M059J (cell line): Measurements from ENCODE around the gene TP63. TPM values are rescaled to one million over a fixed set of nuclear protein-coding genes. Genes with fewer than 3 reads are reported as not detected.
"Not testable (repeated sequence)": the region's sequence is repeated elsewhere in the genome, so short reads cannot be mapped to it uniquely, and the experiment has no call there.

Experiments used
- DNase-seq: peaks from one replicate; pipeline ENCODE4 v3.0.0-alpha.2; 2012; ENCODE audit warnings: low read depth
- total RNA-seq: library from RNA; depleted of rRNA; stranded (reverse); fragments of >200 nt; shearing (Covaris generic); gene quantifications from 2 replicates; pipeline ENCODE4 v1.2.3, GENCODE V29; 2014; rRNA removed

Gene TP63
- 0.07 TPM in 1 of 2 replicates, not detected in the other for total RNA-seq

DNA sequence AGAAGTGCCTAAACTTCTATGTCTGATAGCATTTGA lies at the start of gene TP63:
Gene TP63 (plus strand): TSS at position 17 of the 36 bp plus-strand sequence. CDS start 127 bp downstream, outside the sequence.
- no peak for DNase-seq

DNA sequence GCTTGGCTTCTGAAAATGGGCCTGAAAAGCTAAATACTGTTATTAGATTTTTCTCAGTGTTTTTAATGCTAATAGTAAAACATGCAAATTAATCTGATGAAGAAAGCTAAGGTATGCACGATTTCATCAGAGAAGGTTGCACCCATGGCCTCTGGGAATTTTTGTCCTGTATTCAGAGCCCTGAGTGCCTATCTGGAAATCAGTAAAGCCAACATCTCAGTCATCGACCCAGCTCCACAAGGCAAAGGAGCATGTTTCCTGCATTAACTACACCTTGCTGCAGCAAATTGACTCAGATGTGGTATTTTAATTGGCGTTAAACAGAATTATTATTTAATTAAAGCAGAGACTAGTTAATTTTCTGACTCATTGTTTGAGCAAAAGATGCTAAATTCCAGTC lies 49.0 kb upstream of the TP63 start:
- DNase-seq, result no peak

DNA sequence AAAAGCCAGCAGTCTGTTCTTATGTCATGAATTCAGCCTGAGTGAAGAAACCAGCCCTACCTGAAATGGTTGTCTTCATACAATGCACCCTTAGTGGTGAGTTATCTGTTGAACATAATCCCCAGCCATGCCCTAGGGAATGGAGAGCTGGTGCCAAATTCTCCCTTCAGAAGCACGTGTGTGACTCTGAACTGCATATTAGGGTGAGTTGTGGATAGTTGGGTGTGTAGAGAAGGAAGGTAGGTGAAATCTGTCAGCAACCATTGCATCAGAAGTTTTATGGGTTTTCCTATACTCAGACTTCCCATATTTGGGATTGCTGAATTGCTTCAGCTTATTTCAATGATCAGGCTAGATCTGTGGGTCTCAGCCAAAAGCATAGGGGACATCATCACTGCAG lies 46.5 kb upstream of the TP63 start:
- DNase-seq, result no peak

DNA sequence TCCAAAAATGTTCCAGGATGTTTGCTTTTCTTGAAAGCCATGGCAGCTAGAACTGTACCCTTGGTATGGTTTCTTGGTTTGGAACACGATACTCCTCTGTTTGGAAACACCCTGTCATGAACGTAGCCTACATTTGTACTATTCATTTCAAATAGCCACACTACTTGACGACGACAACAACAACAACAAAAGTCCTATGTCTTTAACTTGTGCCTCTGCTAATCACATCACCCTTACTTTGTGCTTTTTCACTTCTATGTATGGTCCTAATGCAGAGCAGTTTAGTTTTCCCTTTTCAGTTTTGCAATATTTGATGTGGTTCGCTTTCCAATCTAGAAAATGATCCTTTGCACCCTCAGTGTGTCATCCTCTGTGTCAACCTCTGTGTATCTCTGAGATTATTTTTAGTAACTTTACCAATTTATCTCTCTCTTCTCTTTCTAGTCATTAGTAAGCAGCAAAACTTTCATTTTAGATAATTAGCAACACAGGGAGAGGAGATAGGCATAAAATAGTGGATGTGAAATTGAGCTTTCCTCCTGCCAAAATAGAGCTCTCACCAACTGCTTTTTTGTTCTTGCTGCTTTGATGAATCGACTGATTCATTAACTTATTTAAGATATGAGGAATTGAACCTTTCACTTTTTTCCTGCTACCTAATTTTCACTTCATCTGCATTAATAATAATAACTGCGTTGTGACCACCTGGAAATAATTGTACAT lies 44.1 kb upstream of the TP63 start:
- no peak for DNase-seq

DNA sequence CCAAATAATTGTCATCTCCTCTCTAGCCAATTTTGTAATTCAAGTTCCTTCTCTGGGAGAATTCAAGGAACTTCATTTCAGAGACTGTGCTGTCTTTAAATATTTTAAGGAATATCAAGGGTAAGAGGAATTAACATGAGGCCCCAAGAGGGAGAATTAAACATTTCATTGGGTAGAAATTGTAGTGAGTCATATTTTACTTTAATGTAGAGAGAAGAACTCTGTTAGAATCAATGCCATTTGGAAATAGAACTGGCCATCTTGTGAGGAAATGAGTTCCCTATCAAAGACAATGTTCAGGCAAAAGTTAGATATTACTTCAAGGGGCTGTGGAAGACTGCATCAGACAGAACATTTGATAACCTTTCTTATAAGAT lies 43.5 kb upstream of the TP63 start:
- DNase-seq, result no peak

DNA sequence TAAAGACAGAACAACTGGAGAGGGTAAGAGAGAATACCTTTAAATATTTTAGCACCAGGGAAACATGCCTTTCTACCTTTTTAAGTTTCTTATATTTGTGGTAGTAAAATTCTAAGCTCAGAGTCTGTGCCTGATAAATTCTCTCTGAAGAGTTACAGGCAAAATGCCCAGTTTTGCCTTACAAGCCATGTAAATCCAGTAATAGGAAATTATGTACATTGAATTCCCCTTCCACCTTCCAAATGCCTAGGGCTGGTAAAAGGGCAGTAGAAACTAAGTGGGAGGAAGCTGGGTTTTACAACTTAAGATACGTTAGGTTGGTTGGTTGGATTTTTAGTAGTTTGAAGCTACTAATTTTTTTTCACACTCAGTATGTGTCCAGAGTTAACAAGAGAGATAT lies 43.1 kb upstream of the TP63 start:
- DNase-seq, result peak; percentile 25

DNA sequence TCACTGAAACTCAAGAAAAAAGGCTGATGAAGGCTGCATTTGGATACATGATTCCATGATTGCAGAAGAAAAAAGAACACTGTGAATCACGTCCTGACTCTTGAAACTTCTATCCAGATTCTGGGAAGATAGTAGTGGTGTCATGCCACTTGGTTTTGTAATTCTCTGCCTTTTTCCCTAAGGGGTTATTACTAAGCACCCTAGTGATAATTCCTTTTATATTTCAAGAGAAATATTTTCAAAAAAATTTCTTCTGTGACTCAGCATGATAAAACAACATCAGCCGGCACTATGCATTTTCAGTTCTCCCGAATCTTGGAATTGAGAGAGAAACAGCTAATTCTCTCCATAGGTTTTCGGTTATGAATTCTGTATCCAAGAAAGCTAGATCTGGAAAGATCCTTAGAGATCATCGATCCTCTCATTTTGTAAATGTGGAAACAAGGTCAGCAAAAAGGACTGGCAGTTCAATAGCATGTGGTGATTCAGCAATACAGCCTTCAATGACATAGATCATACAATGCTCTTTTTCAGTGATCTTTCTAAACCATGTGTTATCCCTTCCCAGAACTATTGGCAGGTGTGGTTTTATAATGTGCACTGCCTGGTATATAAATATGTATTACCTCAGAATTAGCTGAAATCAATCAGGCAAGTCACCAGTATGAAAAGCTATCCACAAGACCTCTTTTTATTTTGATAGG lies 42.6 kb upstream of the TP63 start:
- peak; percentile 67 for DNase-seq

DNA sequence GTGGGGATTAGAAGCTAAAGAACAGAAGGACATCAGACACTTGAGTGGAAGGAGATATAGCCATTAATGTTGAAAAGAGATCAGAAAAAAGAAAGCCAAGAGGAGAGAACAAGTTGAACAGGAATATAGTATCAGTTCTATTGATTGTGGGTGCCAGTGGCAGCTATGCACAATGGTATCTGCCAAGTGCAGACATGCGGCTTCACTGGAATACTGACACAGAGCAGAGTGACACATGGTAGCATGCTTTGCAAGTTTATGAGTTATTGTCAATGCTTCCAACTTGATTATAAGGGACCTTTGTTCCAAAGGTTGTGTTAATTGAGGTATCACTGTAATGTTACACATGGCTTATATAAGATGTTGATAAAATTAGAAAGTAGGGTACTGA lies 42.0 kb upstream of the TP63 start:
- no peak for DNase-seq

DNA sequence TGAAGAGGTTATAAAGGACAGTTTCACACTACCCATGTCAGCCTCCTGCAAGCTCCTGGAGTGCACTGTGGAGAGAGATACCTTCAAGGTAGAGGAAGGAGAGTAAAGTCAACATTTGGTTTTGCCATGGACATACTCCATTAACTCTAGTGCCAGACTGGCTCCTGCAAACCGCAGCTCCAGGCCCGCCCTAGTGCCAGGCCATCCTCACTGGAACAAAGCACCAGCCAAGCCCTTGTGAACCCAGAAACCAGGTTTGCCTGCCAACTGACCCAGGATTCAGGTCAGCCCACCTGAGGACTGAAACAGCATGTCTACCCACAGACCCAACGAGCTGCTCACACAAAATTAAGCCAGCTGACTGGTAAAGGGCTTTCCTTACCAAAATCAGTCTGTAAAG lies 41.0 kb upstream of the TP63 start:
- no peak for DNase-seq

DNA sequence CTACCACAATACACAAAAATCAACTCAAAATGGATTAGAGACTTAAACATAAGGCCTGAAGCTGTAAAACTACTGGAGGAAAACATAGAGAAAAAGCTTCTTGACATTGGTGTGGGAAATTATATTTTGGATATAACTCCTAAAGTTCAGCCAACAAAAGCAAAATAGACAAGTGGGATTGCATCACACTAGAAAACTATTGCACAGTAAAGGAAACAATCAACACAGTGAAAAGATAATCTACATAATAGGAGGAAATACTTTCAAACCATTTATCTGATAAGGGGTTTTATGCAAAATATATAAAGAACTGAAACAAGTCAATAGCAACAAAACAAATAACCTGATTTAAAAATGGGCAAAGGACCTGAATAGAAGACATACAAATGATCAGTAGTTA lies 37.6 kb upstream of the TP63 start:
- no peak for DNase-seq

DNA sequence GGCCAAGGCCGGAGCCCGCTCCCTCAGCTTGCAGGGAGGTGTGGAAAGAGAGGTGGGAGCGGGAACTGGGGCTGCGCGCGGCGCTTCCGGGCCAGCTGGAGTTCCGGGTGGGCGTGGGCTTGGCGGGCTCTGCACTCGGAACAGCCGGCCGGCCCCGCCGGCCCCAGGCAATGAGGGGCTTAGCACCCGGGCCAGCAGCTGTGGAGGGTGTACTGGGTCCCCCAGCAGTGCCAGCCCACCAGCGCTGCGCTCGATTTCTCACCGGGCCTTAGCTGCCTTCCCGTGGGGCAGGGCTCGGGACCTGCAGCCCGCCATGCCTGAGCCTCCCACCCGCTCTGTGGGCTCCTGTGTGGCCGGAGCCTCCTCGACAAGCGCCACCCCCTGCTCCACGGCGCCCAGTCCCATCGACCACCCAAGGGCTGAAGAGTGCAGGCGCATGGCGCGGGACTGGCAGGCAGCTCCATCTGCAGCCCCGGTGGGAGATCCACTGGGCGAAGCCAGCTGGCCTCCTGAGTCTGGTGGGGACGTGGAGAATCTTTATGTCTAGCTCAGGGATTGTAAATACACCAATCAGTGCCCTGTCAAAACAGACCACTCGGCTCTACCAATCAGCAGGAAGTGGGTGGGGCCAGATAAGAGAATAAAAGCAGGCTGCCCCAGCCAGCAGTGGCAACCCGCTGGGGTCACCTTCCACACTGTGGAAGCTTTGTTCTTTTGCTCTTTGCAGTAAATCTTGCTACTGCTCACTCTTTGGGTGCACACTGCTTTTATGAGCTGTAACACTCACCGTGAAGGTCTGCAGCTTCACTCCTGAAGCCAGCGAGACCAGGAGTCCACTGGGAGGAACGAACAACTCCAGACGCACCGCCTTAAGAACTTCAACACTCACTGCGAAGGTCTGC lies 34.9 kb upstream of the TP63 start:
- not testable (repeated sequence) for DNase-seq

DNA sequence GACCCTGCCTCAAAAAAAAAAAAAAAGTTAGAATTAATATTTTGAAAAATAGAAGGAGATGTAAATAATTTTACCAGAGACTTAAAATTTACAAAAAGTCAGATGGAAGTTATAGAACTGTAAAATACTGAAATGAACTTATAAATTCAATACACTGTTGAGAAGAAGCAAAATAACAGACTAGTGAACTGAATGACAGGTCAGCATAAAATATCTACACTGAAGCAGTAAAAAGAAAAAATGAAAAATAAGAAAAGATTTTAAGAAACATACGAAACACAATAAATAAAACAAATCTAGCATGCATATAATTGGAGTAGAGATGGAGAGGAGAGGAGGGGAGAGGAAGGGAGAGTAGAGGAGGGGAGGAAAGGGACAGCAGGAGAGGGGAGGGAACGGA lies 33.3 kb upstream of the TP63 start:
- no peak for DNase-seq

DNA sequence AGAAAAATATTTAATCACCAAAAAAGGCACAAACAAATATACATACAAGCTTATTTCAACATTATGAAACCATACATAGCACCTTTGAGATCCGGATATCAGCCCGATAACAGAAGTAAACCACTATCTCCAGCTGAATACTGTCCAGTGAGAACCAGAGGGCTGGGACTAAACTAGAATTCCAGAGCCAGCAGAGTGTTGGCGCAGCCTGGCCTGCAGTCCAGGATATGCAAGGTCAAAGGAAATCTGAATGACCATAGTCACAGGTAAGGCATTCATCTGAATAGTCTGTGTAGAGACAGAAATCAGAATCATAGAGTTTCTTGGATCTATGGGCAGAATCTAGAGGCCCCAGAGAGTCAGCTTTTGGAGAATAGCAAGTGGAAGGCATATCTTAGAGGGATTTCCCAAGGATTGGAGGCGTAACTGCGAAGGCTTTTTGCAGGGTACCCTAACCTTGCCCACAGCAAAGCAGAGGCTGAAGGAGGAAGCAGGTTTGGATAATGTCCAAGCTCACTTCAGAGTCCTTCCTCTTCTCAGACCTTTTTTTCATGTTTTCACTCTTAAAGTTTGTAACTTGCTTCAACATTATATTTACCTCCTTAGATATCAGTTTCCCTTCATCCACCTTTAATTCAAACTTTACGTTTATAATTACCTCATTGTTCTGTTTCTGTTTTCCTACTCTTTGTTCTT lies 32.5 kb upstream of the TP63 start:
- no peak for DNase-seq

DNA sequence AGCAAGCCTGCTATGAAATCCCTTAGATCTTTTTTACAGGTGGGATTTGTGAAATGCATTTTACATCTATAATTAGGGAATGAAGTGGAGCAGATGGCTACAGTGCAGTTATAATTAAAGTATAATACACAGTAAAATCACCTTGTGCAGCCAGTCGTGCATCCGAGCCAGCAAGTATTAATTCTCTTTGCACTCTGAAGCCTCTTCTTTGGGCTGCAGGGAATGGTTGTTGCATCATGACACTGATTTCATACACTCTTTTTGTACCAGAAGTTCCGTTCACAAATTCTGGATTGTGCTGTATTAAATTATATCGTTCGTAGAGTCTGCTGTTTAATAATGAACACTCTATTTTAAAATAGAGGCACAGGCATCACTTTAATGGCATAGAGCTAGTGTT lies 28.7 kb upstream of the TP63 start:
- DNase-seq, result no peak

DNA sequence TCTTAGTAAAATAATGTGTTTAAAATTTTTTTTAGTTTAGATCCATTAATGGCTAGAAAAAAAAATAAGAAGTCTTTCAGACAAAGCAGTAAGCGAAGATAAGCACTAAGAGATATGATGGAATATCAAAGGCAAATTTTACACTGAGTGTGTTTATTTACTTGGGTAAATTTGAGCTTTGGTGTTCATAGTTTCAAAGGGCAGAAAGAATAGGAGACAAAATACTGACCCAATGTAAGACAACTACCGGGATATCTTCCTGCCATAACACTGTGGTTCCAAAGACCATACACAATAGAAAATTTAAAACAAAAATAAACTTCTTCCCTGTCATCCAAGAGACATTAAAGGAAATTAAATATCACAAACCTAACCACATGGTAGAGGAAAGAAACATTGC lies 25.5 kb upstream of the TP63 start:
- no peak for DNase-seq

DNA sequence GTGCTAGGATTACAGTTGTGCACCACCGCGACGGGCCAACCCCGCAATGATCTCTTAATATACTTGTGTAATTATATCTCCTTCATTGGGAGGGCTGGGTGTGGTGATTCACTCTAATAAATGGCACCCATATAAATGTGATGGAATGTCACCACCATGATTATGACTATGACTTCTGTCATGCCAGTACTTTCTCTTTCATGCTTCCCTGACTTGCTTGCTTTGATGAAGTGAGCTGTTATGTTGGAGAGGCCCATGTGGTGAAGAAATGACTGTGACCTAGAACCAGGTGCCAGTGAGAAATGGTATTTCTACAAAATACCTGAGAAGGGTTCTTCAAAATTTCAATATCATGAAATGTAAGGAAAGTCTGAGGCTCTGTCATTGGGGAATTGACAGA lies 24.4 kb upstream of the TP63 start:
- no peak for DNase-seq

DNA sequence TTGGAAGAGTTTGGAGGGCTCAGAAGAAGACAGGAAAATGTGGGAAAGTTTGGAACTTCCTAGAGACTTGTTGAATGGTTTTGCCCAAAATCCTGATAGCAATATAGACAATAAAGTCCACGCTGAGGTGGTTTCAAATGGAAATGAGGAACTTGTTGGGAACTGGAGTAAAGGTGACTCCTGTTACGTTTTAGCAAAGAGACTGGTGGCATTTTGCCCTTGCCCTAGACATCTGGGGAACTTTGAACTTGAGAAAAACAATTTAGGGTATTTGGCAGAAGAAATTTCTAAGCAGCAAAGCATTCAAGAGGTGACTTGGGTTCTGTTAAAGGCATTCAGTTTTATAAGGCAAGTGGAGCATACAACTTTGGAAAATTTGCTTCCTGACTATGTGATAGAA lies 18.5 kb upstream of the TP63 start:
- not testable (repeated sequence) for DNase-seq

DNA sequence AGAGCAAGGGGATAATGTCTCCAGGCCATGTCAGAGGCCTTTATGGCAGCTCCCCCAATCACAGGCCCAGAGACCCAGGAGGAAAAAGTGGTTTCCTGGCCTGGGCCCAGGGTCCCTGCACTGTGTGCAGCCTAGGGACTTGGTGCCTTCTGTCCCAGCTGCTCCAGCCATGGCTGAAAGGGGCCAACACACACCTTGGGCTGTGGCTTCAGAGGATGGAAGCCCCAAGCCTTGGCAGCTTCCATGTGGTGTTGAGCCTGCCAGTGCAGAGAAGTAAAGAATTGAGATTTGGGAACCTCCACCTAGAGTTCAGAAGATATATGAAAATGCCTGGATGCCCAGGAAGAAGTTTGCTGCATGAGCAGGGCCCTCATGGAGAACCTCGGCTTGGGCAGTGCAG lies 18.1 kb upstream of the TP63 start:
- no peak for DNase-seq

DNA sequence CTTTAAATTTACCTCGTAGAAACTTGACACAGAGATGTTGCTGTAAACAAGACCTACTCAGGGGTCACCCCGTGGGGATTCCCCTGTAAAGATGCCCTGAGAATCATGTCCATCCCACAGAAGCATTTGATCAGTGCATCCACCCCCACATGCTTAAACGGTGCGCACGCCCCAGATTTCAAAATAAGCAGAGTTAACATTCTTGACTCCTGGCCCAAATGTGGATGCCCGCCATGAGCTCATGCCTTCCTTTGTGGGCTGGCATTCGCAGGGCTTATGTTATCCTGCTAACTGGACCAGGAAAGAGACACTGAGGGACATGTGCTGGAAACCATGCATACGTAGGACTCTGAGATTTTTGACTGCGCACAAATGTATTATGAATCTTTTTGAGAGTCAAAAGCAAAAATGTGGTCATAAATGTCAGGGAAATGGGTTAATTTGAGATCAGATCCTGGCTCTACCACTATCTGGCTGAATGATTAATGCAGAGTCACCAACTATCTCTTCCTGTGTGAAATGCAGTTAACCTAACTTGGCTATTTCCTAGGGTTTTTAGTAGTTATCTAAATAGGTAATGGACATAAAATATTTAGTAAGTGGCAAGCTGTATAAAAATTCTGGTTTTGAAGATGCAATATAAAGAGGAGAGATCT lies 9.1 kb upstream of the TP63 start:
- no peak for DNase-seq

DNA sequence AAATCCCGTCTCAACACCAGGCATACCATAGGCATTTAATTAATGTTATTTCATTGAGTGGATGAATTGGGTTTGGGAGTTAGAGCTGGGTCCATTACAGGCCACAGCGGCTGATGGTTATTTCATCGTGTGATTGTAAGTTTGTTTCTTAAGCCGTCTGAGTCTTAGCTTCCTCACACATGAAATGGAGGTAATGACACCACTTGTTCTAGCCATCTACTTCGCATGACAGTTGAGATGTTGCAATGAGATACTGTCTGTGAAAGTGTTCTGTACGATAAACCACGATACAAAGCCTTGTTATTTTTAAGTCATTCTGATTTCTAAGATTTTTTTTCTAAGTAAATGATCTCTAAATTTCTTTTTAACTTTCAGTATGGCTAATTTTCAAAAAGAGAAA lies 8.6 kb upstream of the TP63 start:
- no peak for DNase-seq

DNA sequence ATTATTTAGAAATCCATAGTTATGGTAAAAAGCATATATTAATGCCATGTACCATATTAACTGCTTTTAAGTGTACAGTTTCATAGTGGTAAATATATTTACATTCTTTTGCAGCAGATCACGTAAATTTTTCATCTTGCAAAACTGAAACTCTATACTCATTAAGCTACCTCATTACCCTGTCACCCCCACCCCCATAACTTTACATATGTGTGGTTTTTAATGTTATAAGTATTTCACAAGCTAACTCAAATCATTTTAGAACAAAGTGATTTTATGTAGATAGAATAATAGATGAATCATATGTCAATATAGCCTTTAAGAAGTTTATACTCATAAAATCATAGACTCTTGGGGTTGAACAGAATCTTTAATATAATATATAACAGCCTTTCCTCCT lies 7.1 kb upstream of the TP63 start:
- DNase-seq, result no peak

DNA sequence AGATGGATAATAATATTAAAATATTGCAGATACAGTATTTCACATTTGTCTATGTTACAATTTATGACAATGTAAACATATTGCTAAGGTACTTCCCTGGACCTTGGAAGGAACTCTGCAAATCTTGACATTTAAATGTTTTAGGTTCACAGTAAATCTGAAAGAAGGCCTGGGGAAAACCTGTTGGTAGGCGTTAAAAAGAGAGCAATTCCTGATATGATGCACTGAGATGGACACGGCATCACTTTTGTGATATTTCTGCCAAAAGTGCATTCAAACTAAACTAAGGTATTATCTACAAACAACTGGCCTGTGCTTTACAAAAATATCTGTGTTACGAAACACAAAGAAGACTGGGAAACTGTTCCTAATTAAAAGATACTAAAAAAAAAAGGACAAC lies 6.1 kb upstream of the TP63 start:
- DNase-seq, result no peak
